Astrocyte (in vitro differentiated cells and primary cell): ENCODE data around the gene SNED1. TPM values are rescaled to one million over a fixed set of nuclear protein-coding genes. Genes with fewer than 3 reads are reported as not detected.

Source experiments
- DNase-seq: peaks from one replicate; pipeline ENCODE4 v3.0.0-alpha.2; 2010; ENCODE audit warnings: low read depth
- FAIRE-seq: peaks from 2 replicates; lab custom pipeline; 2011; peaks lifted over from hg19 to GRCh38; lab: Jason Lieb, UNC
- H2AFZ ChIP-seq: 2 replicates; pipeline ENCODE4 v1.6.0; 2012; ENCODE audit warnings: low read depth, low read length, inconsistent platforms
- H3K27ac ChIP-seq: 2 replicates; pipeline ENCODE4 v1.5.1; 2011; ENCODE audit warnings: low read depth, low read length, inconsistent platforms
- H3K27me3 ChIP-seq: 2 replicates; pipeline ENCODE4 v1.6.0; 2011; ENCODE audit warnings: low read length, inconsistent platforms; ENCODE audit not compliant: insufficient read depth
- H3K36me3 ChIP-seq: 2 replicates; pipeline ENCODE4 v1.5.1; 2011; ENCODE audit warnings: low read length, inconsistent platforms; ENCODE audit not compliant: insufficient read depth
- H3K4me1 ChIP-seq: 2 replicates; pipeline ENCODE4 v1.5.1; 2011; ENCODE audit warnings: low read length, inconsistent platforms; ENCODE audit not compliant: insufficient read depth
- H3K4me2 ChIP-seq: 2 replicates; pipeline ENCODE4 v1.6.0; 2012; ENCODE audit warnings: low read length, inconsistent platforms
- H3K4me3 ChIP-seq: 2 replicates; pipeline ENCODE4 v1.5.1; 2011; ENCODE audit warnings: low read depth, mild to moderate bottlenecking, low read length, inconsistent platforms; ENCODE audit not compliant: insufficient read depth
- H3K79me2 ChIP-seq: 2 replicates; pipeline ENCODE4 v1.6.0; 2012; ENCODE audit warnings: mild to moderate bottlenecking, low read length, inconsistent platforms; ENCODE audit not compliant: insufficient read depth
- H3K9ac ChIP-seq: 2 replicates; pipeline ENCODE4 v1.6.0; 2012; ENCODE audit warnings: mild to moderate bottlenecking, low read length, inconsistent platforms
- H3K9me3 ChIP-seq: 2 replicates; pipeline ENCODE4 v1.5.1; 2012; ENCODE audit warnings: low read depth, mild to moderate bottlenecking, low read length, inconsistent platforms; ENCODE audit not compliant: insufficient read depth
- H4K20me1 ChIP-seq: 2 replicates; pipeline ENCODE4 v1.6.0; 2012; ENCODE audit warnings: low read length, inconsistent platforms; ENCODE audit not compliant: insufficient read depth
- H3K27ac Mint-ChIP-seq: one replicate; pipeline ENCODE4 v1.8.0; 2021; ENCODE audit warnings: mild to moderate bottlenecking, mixed read lengths; ENCODE audit not compliant: unreplicated experiment
- H3K27me3 Mint-ChIP-seq: one replicate; pipeline ENCODE4 v1.8.0; 2021; ENCODE audit warnings: low read depth, mixed read lengths; ENCODE audit not compliant: unreplicated experiment
- H3K36me3 Mint-ChIP-seq: one replicate; pipeline ENCODE4 v1.8.0; 2021; ENCODE audit warnings: low read depth, mixed read lengths; ENCODE audit not compliant: unreplicated experiment
- H3K4me1 Mint-ChIP-seq: one replicate; pipeline ENCODE4 v1.8.0; 2021; ENCODE audit warnings: low read depth, mixed read lengths; ENCODE audit not compliant: unreplicated experiment
- H3K4me3 Mint-ChIP-seq: one replicate; pipeline ENCODE4 v1.8.0; 2021; ENCODE audit warnings: mild to moderate bottlenecking, moderate library complexity, mixed read lengths; ENCODE audit not compliant: unreplicated experiment
- H3K9me3 Mint-ChIP-seq: one replicate; pipeline ENCODE4 v1.8.0; 2021; ENCODE audit warnings: mild to moderate bottlenecking, mixed read lengths; ENCODE audit not compliant: unreplicated experiment
- CTCF ChIP-seq: IDR thresholded peaks from 2 replicates; pipeline ENCODE4 v1.5.1; 2011; ENCODE audit warnings: low read depth, mild to moderate bottlenecking, inconsistent platforms, low read length, moderate library complexity; ENCODE audit not compliant: insufficient read depth
- EZH2 ChIP-seq: IDR thresholded peaks from 2 replicates; pipeline ENCODE4 v1.6.1; 2012; ENCODE audit warnings: mild to moderate bottlenecking, low read length, inconsistent platforms; ENCODE audit not compliant: insufficient read depth
- total RNA-seq: library from RNA; stranded (reverse); gene quantifications from 2 replicates; pipeline ENCODE4 v1.2.1, GENCODE V29; 2021

The SNED1 gene
- total RNA-seq, 1 donor from 2014 or later: 0.23 TPM

DNA sequence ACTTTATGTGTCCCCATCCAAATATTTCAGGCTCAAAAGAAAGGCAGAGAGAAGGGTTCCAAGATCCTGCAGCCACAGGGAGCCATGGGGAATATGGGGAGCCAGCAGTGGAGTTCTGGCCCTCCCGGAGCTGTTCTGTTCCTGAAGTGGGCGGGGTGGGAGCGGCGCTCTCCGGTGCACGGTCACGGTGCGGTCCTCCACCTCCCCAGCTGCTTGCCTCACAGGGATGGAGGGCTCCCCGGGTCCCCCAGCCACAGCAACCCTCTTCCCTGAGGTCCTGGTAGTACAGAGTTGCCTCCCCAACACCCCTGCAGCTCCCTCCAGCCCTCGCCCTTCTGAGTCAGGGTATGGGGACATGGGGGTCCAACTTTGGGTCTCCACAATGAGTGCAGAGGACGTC lies 26.2 kb upstream of the SNED1 start:
- H3K9me3 ChIP-seq: no peaks in the 10 kb centered on the region
- Mint-ChIP-seq H3K9me3 (no peaks in the 10 kb centered on the region), H3K4me3 (no peak overlapping the region), H3K27me3 (peaks cover 41% of the 10 kb centered on the region), H3K36me3 (no peaks in the 10 kb centered on the region), H3K4me1 (no peaks in the 10 kb centered on the region), H3K27ac (no peak overlapping the region)
- H3K4me1 ChIP-seq: no peaks in the 10 kb centered on the region
- DNase-seq (no peak), FAIRE-seq (no peak)
- no peaks in the 10 kb centered on the region for H4K20me1 ChIP-seq
- no peaks in the 10 kb centered on the region for H3K36me3 ChIP-seq
- H3K9ac ChIP-seq: no peak overlapping the region
- TF ChIP-seq CTCF (no peak), EZH2 (no peak)
- no peak overlapping the region for H3K4me3 ChIP-seq
- H3K4me2 ChIP-seq: no peak overlapping the region
- H3K27ac ChIP-seq: no peak overlapping the region
- H3K27me3 ChIP-seq: peaks cover 22% of the 10 kb centered on the region
- no peak overlapping the region for H2AFZ ChIP-seq
- no peaks in the 10 kb centered on the region for H3K79me2 ChIP-seq

GRCh38 chr2:240972636-240973521 lies 25.5 kb upstream of the SNED1 start:
- Mint-ChIP-seq H3K9me3 (no peaks in the 10 kb centered on the region), H3K4me3 (no peak overlapping the region), H3K4me1 (no peaks in the 10 kb centered on the region), H3K27ac (no peak overlapping the region), H3K36me3 (no peaks in the 10 kb centered on the region), H3K27me3 (peaks cover 41% of the 10 kb centered on the region)
- H3K4me3 ChIP-seq: no peak overlapping the region
- no peaks in the 10 kb centered on the region for H3K4me1 ChIP-seq
- no peak overlapping the region for H3K4me2 ChIP-seq
- DNase-seq (peak; percentile 14), FAIRE-seq (no peak)
- TF ChIP-seq EZH2 (no peak), CTCF (no peak)
- no peaks in the 10 kb centered on the region for H4K20me1 ChIP-seq
- H2AFZ ChIP-seq: no peak overlapping the region
- H3K27me3 ChIP-seq: peaks cover 22% of the 10 kb centered on the region
- H3K36me3 ChIP-seq: no peaks in the 10 kb centered on the region
- H3K79me2 ChIP-seq: no peaks in the 10 kb centered on the region
- no peak overlapping the region for H3K9ac ChIP-seq
- H3K27ac ChIP-seq: no peak overlapping the region
- no peaks in the 10 kb centered on the region for H3K9me3 ChIP-seq
